C4-2B (cell line): ENCODE results near the gene SEMA4D.

Experiments
- ZFX ChIP-seq: fragments of 450-650 bp; IDR thresholded peaks from 2 replicates; pipeline ENCODE4 v1.6.1; 2017
- TF ChIP-seq, protein P1 (sequence below): fragments of 450-650 bp; conservative IDR thresholded peaks from 2 replicates; pipeline ENCODE4 v1.5.1; 2017; ENCODE audit warnings: mild to moderate bottlenecking

DNA sequence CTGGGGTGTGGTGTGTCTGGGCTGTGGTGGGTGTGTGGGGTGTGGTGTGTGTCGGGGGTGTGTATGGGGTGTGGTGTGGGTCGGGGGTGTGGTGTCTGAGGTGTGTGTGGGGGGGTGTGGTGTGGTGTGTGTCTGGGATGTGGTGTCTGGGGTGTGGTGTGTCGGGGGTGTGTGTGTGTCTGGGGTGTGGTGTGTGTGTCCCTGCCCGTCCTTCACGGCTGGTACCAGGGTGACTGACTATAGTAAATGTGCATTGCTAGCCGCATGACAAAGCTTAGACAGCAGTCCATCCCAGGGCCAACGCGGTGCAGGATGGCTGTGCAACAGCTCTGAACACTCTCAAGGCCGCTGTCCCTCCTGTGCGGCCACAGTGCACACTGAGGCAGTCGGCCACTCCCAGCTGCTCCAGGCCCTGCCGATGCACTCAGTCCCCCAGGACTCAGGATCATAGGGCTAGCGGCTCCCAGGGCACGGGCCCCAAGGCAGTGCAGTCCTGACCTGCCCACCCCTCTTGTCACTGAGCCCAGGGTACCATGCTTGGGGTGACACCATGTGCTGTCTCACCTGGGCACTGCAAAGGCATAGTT lies 125.6 kb downstream of the SEMA4D start:
- TF ChIP-seq, protein P1, sequence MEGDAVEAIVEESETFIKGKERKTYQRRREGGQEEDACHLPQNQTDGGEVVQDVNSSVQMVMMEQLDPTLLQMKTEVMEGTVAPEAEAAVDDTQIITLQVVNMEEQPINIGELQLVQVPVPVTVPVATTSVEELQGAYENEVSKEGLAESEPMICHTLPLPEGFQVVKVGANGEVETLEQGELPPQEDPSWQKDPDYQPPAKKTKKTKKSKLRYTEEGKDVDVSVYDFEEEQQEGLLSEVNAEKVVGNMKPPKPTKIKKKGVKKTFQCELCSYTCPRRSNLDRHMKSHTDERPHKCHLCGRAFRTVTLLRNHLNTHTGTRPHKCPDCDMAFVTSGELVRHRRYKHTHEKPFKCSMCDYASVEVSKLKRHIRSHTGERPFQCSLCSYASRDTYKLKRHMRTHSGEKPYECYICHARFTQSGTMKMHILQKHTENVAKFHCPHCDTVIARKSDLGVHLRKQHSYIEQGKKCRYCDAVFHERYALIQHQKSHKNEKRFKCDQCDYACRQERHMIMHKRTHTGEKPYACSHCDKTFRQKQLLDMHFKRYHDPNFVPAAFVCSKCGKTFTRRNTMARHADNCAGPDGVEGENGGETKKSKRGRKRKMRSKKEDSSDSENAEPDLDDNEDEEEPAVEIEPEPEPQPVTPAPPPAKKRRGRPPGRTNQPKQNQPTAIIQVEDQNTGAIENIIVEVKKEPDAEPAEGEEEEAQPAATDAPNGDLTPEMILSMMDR = no peak
- no peak for TF ChIP-seq ZFX
